WTC11 (cell line): ENCODE data around the gene CTTNBP2.

ENCODE experiments used
- ATF1 ChIP-seq: sonication (generic); formaldehyde crosslinking; IDR thresholded peaks from 2 replicates; pipeline ENCODE4 v1.8.1; 2023; ENCODE audit warnings: mild to moderate bottlenecking, moderate library complexity, missing genetic modification reagents
- ATF3 ChIP-seq: sonication (generic); formaldehyde crosslinking; conservative IDR thresholded peaks from 2 replicates; pipeline ENCODE4 v1.8.1; 2022; ENCODE audit warnings: mild to moderate bottlenecking, missing genetic modification reagents
- CREB1 ChIP-seq: sonication (generic); formaldehyde crosslinking; IDR thresholded peaks from 2 replicates; pipeline ENCODE4 v1.8.0; 2023; ENCODE audit warnings: mild to moderate bottlenecking, missing genetic modification reagents
- CTCF ChIP-seq: fragments of 200-600 bp; IDR thresholded peaks from 2 replicates; pipeline ENCODE4 v1.8.0; 2022; ENCODE audit warnings: antibody characterized with exemption
- JUN ChIP-seq: sonication (generic); formaldehyde crosslinking; IDR thresholded peaks from 2 replicates; pipeline ENCODE4 v1.8.0; 2023; ENCODE audit warnings: mild to moderate bottlenecking, missing genetic modification reagents
- TP53 ChIP-seq: sonication (generic); formaldehyde crosslinking; IDR thresholded peaks from 2 replicates; pipeline ENCODE4 v1.8.1; 2023; ENCODE audit warnings: mild to moderate bottlenecking, missing genetic modification reagents
- ZNF138 ChIP-seq: sonication (generic); formaldehyde crosslinking; conservative IDR thresholded peaks from 2 replicates; pipeline ENCODE4 v1.8.1; 2022; ENCODE audit warnings: mild to moderate bottlenecking, moderate library complexity, missing genetic modification reagents
- ZNF232 ChIP-seq: sonication (generic); formaldehyde crosslinking; IDR thresholded peaks from 2 replicates; pipeline ENCODE4 v1.8.0; 2022; ENCODE audit warnings: mild to moderate bottlenecking, missing genetic modification reagents
- ZNF281 ChIP-seq: sonication (generic); formaldehyde crosslinking; IDR thresholded peaks from 2 replicates; pipeline ENCODE4 v1.8.0; 2023; ENCODE audit warnings: mild to moderate bottlenecking, missing genetic modification reagents
- ZNF317 ChIP-seq: sonication (generic); formaldehyde crosslinking; IDR thresholded peaks from 2 replicates; pipeline ENCODE4 v1.8.1; 2023; ENCODE audit warnings: low read depth, mild to moderate bottlenecking, moderate library complexity, missing genetic modification reagents, borderline replicate concordance

- no peak for TF ChIP-seq CREB1 (CRISPR knock-in tag)
- TF ChIP-seq ZNF317 (CRISPR knock-in tag), result no peak
- TF ChIP-seq ZNF281 (CRISPR knock-in tag), result no peak
- no peak for TF ChIP-seq ATF3 (CRISPR knock-in tag)
- TF ChIP-seq CTCF, result no peak
- no peak for TF ChIP-seq ZNF138
- no peak for TF ChIP-seq TP53 (CRISPR knock-in tag)
- no peak for TF ChIP-seq ZNF232 (CRISPR knock-in tag)
- no peak for TF ChIP-seq ATF1 (CRISPR knock-in tag)
- TF ChIP-seq JUN, result no peak
These were observed 81.1 kb downstream of the CTTNBP2 start for GRCh38 chr7:117791877-117792780.
